ENCODE results near the gene USP17L15.
"Not testable (repeated sequence)": the region's sequence is repeated elsewhere in the genome, so short reads cannot be mapped to it uniquely, and the experiment has no call there.

DNA sequence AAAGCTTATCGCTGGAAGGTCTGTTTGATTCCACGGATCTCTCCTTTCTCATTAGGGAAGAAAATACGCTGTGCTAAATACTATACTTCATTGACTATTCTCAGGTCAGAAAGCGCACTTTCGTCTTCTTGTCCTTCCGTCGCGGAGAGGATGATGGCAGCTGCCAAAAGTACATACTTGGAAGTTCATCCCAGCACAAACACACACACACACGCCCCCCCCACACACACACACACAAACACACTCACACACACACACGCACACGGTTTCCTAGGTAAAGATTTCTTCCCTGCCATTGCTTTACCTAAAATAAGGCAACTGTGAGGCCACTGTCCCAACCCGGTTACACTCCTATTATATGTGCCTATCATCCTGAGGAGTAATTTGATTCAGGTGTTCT, 4.3 kb downstream of the USP17L15 start:
- not testable (repeated sequence) for TF ChIP-seq REST (IDR thresholded peaks at IDR 0.05; ENCODE audit: borderline replicate concordance); EZH2 (IDR thresholded peaks at IDR 0.05; ENCODE audit: borderline replicate concordance, insufficient read depth, low read length, poor library complexity, severe bottlenecking); MXI1 (conservative IDR thresholded peaks at IDR 0.05; ENCODE audit: poor library complexity, severe bottlenecking)
- TF ChIP-seq, protein P1, sequence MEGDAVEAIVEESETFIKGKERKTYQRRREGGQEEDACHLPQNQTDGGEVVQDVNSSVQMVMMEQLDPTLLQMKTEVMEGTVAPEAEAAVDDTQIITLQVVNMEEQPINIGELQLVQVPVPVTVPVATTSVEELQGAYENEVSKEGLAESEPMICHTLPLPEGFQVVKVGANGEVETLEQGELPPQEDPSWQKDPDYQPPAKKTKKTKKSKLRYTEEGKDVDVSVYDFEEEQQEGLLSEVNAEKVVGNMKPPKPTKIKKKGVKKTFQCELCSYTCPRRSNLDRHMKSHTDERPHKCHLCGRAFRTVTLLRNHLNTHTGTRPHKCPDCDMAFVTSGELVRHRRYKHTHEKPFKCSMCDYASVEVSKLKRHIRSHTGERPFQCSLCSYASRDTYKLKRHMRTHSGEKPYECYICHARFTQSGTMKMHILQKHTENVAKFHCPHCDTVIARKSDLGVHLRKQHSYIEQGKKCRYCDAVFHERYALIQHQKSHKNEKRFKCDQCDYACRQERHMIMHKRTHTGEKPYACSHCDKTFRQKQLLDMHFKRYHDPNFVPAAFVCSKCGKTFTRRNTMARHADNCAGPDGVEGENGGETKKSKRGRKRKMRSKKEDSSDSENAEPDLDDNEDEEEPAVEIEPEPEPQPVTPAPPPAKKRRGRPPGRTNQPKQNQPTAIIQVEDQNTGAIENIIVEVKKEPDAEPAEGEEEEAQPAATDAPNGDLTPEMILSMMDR (IDR thresholded peaks at IDR 0.05; ENCODE audit: poor library complexity, severe bottlenecking) = not testable (repeated sequence)
